K562 (cell line): ENCODE data around the gene RIC3. TPM values are rescaled to one million over a fixed set of nuclear protein-coding genes. Genes with fewer than 3 reads are reported as not detected.

Experiments
- ATAC-seq: fragments of 200-7000 bp; cut with Tn5 transposase; 3 replicates; pipeline ENCODE4 v1.9.1; 2020; ENCODE audit warnings: moderate library complexity
- BruUV-seq: library from RNA; stranded (reverse); fragments of 400-500 nt; replicated peaks from 2 replicates; lab custom pipeline; 2021; lab: Mats Ljungman, UMichigan
- CTCF ChIA-PET: fragments of 300-600 bp; formaldehyde crosslinking; extraction: SDS; loops from one replicate; lab custom pipeline; 2021; ENCODE audit warnings: low intra/inter-chr PET ratio; lab: Yijun Ruan, JAX
- POLR2A ChIA-PET: fragments of 300-600, 350-650 bp; sonication (Branson Sonifier 250); formaldehyde crosslinking; extraction: SDS; loops from one replicate; lab custom pipeline; 2021; ENCODE audit warnings: antibody characterized with exemption, inconsistent platforms; lab: Yijun Ruan, JAX
- DNase-seq, 4 experiments: peaks; one replicate each; pipeline versions ENCODE4 v3.0.0 to v3.0.0-alpha.2; 2011 to 2018; ENCODE audit warnings: low spot score in 3 of 4, mixed read lengths in 3 of 4; ENCODE audit errors: extremely low read depth in 1 of 4
- FAIRE-seq: peaks from 2 replicates; lab custom pipeline; 2011; peaks lifted over from hg19 to GRCh38; lab: Jason Lieb, UNC
- H2AFZ ChIP-seq: 2 replicates; pipeline ENCODE4 v1.6.0; 2011; ENCODE audit warnings: low read depth, low read length, control low read depth, inconsistent platforms
- H3K27ac ChIP-seq: fragments of 200-600 bp; 3 replicates; pipeline ENCODE4 v1.8.0; 2011; ENCODE audit warnings: low read depth, mild to moderate bottlenecking, control low read depth, inconsistent platforms, low read length, moderate library complexity, mixed read lengths; ENCODE audit errors: extremely low read depth
- H3K27me3 ChIP-seq, 2 experiments: fragments of 300-600 bp in 1 of 2; 2 replicates in 1 of 2; 3 replicates in 1 of 2; pipeline versions ENCODE4 v1.6.0 to v1.8.0; 2011; ENCODE audit warnings: inconsistent platforms in 2 of 2, low read length in 2 of 2, mild to moderate bottlenecking in 1 of 2, mixed read lengths in 1 of 2, moderate library complexity in 1 of 2; ENCODE audit not compliant: control insufficient read depth in 2 of 2, insufficient read depth in 2 of 2
- H3K36me3 ChIP-seq: fragments of 300-600 bp; 3 replicates; pipeline ENCODE4 v1.8.0; 2011; ENCODE audit warnings: mild to moderate bottlenecking, low read length, inconsistent platforms; ENCODE audit not compliant: control insufficient read depth, insufficient read depth
- H3K4me1 ChIP-seq, 2 experiments: fragments of 200-600 bp in 1 of 2; replicated peaks in 1 of 2; 2 replicates in 1 of 2; 3 replicates in 1 of 2; pipeline versions ENCODE4 v1.5.1 to v1.8.0; 2011; ENCODE audit warnings: inconsistent platforms in 2 of 2, low read length in 2 of 2, mild to moderate bottlenecking in 1 of 2, mixed read lengths in 1 of 2, moderate library complexity in 1 of 2; ENCODE audit not compliant: control insufficient read depth in 2 of 2, insufficient read depth in 2 of 2
- H3K4me2 ChIP-seq: 2 replicates; pipeline ENCODE4 v1.6.1; 2011; ENCODE audit warnings: low read length, control low read depth, inconsistent platforms, mixed read lengths; ENCODE audit not compliant: insufficient read depth
- H3K4me3 ChIP-seq: fragments of 200-600 bp; sonication (generic), shearing (Covaris generic); 2 replicates; pipeline ENCODE4 v1.5.1; 2016; ENCODE audit warnings: control low read depth, inconsistent platforms
- H3K79me2 ChIP-seq: fragments of 200-600 bp; 3 replicates; pipeline ENCODE4 v1.8.0; 2011; ENCODE audit warnings: low read length, inconsistent platforms; ENCODE audit not compliant: control insufficient read depth, insufficient read depth
- H3K9ac ChIP-seq, 2 experiments: 2 replicates each; pipeline versions ENCODE4 v1.6.0 to v1.6.1; 2011; ENCODE audit warnings: low read depth in 2 of 2, low read length in 2 of 2, control low read depth in 1 of 2, inconsistent platforms in 1 of 2, mild to moderate bottlenecking in 1 of 2, mixed read lengths in 1 of 2; ENCODE audit not compliant: insufficient read depth in 1 of 2
- H3K9me1 ChIP-seq: one replicate; pipeline ENCODE4 v1.6.0; 2011; ENCODE audit warnings: inconsistent platforms, mild to moderate bottlenecking, low read length, moderate library complexity; ENCODE audit not compliant: control insufficient read depth, insufficient read depth
- H3K9me3 ChIP-seq: replicated peaks from 2 replicates; pipeline ENCODE4 v1.5.1; 2011; ENCODE audit warnings: low read depth, low read length, inconsistent platforms; ENCODE audit not compliant: control insufficient read depth, insufficient read depth
- H4K20me1 ChIP-seq: replicated peaks from 2 replicates; pipeline ENCODE4 v1.6.1; 2011; ENCODE audit warnings: low read length, inconsistent platforms, mixed read lengths; ENCODE audit not compliant: control insufficient read depth, insufficient read depth
- ARNT ChIP-seq, 2 experiments: fragments of 450-650 bp; IDR thresholded peaks; 2 replicates each; pipeline ENCODE4 v1.6.1; 2016; ENCODE audit warnings: mild to moderate bottlenecking in 1 of 2
- ESRRA ChIP-seq: fragments of 450-650 bp; IDR thresholded peaks from 2 replicates; pipeline ENCODE4 v1.6.1; 2014; ENCODE audit warnings: low read depth, mild to moderate bottlenecking, moderate library complexity, borderline replicate concordance
- EZH2 ChIP-seq: IDR thresholded peaks from 2 replicates; pipeline ENCODE4 v1.6.1; 2012; ENCODE audit warnings: low read depth, mild to moderate bottlenecking, inconsistent platforms, low read length, borderline replicate concordance
- L3MBTL2 ChIP-seq: fragments of 450-650 bp; IDR thresholded peaks from 2 replicates; pipeline ENCODE4 v1.6.1; 2016; ENCODE audit warnings: mild to moderate bottlenecking, moderate library complexity
- SMC3 ChIP-seq: conservative IDR thresholded peaks from 2 replicates; pipeline ENCODE4 v1.6.1; 2011; ENCODE audit warnings: low read depth, low read length, improper control_type of control experiment; ENCODE audit not compliant: insufficient read depth
- ZNF263 ChIP-seq: sonication (generic); formaldehyde crosslinking; IDR thresholded peaks from 2 replicates; pipeline ENCODE4 v1.8.0; 2022; ENCODE audit warnings: mild to moderate bottlenecking, missing genetic modification reagents, borderline replicate concordance
- WGBS: fragments of 100-300 bp; shearing (Covaris generic); methylation state at CpG from one replicate; pipeline ENCODE4 v1.1.6; 2016; ENCODE audit warnings: low coverage, mixed read lengths; ENCODE audit not compliant: insufficient coverage; ENCODE audit errors: missing lambda C conversion rate; 5-methylcytosine and 5-hydroxymethylcytosine counted together
- in situ Hi-C: fragments of 300-500 bp; cut with MboI; formaldehyde crosslinking; loops from 4 replicates; pipeline ENCODE4 v1.15.0; 2018; ENCODE audit warnings: inconsistent platforms, mixed read lengths
- intact Hi-C: fragments of 100-400 bp; cut with micrococcal nuclease; formaldehyde crosslinking; loops from 2 replicates; pipeline ENCODE4 v1.14.2; 2022
- polyA plus RNA-seq, 8 experiments: library from polyadenylated mRNA; depleted of rRNA in 4 of 8; stranded (reverse) in 5 of 8; unstranded in 3 of 8; fragments of >200 nt; fragmentation: Nextera tagmentation in 2 of 8; fragmentation: Illumina TruSeq in 1 of 8; extraction: Ambion mirVana in 2 of 8; extraction: Trizol in 1 of 8; gene quantifications; 2 replicates each; pipeline versions ENCODE4 v1.2.1 to v1.2.3, GENCODE V29; 2011 to 2014; ENCODE audit warnings: inconsistent platforms in 1 of 8, missing spikeins in 1 of 8
- total RNA-seq, 7 experiments: library from RNA; depleted of rRNA in 6 of 7; stranded (reverse); fragments of >200 nt in 6 of 7; fragmentation: Illumina TruSeq in 2 of 7; extraction: Trizol in 2 of 7; gene quantifications; 2 replicates each; pipeline versions ENCODE4 v1.2.1 to v1.2.3, GENCODE V29; 2011 to 2021; ENCODE audit warnings: low replicate concordance in 1 of 7
- TF ChIP-seq, protein P1 (sequence below): fragments of 450-650 bp; formaldehyde crosslinking; IDR thresholded peaks from 2 replicates; pipeline ENCODE4 v1.4.0; 2020; ENCODE audit warnings: mild to moderate bottlenecking, moderate library complexity

Gene RIC3
- total and polyA plus RNA-seq, 9 of the 15 experiments (the other 6 are each of a cell fraction or from before 2014, with no cell fraction given): 0.03 to 0.16 (median 0.05) TPM; not detected in 4

DNA sequence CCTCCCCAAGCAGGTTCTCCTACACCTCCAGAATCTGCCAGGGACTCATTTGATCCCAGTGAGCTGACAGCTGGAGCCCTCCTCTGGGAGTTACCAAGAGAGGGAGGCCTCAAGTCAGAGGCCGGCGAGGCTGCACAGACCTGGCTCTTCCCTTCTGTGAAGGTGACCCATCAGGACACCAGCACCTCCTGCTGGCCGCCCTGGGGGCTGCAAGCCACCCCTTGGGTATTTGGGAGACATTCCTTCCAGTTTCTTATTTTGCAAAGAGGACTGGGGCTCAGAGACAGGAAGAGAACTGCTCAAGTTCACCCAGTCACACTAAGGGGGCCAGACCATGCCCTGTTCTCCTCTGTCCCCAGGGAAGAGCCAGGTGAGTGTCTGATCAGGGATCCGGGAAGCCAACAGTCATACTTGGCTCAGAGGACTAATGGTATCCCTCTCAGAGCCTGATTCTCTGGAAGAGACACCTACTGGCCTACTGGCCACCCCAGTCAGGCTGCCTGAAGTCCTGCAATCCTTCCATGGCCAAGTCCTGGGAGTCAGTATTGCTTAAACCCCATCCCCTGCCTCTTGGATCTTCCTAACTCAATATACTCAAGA, 40.5 kb upstream of the RIC3 start (continued):
- 0 out of 2 replicates have a peak, but pooled peaks have one; percentile 14 for TF ChIP-seq L3MBTL2
- no peak for TF ChIP-seq ARNT (IDR thresholded peaks at IDR 0.05)
- TF ChIP-seq, protein P1, sequence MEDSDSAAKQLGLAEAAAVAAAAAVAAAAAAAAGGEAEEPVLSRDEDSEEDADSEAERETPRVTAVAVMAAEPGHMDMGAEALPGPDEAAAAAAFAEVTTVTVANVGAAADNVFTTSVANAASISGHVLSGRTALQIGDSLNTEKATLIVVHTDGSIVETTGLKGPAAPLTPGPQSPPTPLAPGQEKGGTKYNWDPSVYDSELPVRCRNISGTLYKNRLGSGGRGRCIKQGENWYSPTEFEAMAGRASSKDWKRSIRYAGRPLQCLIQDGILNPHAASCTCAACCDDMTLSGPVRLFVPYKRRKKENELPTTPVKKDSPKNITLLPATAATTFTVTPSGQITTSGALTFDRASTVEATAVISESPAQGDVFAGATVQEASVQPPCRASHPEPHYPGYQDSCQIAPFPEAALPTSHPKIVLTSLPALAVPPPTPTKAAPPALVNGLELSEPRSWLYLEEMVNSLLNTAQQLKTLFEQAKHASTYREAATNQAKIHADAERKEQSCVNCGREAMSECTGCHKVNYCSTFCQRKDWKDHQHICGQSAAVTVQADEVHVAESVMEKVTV (CRISPR knock-in tag): peak; percentile 51; the same call in 1 of the 2 replicates
- TF ChIP-seq SMC3: peak; percentile 45; the same call in 1 of the 2 replicates
- peak; percentile 58; the same call in 1 of the 2 replicates for TF ChIP-seq ESRRA

DNA sequence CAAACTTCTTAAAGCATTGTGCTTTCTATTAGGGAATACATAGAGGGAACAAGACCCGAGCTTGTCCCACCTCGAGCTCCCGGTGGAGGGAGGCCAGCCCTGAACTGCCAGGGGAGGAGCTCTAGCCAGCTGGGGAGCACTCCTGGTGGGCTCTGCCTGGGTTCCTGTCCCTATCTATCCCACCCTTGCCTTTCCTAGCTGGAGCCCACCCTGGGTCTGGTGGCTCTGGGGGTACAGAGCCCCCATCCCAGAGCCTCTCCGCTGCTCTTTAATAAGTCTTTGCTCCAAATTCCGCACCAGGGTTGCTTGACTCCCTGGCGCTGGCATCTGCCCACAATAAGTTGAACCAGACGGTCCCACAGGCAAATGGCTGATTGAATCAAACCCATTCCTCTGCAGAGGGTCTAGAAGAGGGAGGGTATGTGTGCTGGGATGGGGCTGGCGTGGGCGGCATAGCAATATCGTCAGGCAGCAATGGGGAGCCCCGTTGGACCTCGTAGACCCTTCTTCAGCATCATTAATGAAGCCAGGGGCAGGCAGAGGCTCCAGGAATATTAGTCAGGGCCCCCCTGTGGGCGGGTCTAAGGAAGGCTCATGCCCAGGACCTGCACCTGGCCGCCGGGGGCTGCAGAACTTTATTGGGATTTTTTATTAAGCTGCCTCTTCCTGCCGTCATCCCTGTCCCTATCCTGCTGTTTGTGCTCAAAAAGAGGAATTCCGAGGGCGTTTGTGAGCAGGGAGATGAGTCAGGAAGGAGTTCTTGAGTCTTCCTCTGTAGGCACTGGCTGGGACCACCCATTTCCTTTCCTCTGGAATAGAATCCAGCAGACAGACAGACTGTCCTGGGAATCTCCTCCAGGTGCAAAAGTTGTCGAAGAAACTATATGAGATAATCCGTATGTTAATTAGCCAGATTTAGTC, 38.5 kb upstream of the RIC3 start:
- peaks cover 3% of the 10 kb centered on the region; the same call in 1 of the 2 replicates for H4K20me1 ChIP-seq
- BruUV-seq: no TSS peak
- H3K4me3 ChIP-seq: no peak overlapping the region
- H3K9me1 ChIP-seq: no peaks in the 10 kb centered on the region
- peaks cover 17 to 25% of the 10 kb centered on the region in 2 experiments; a peak in 4 of 5 replicates for H3K4me1 ChIP-seq
- DNase-seq (no peak), FAIRE-seq (no peak), ATAC-seq (no peak)
- H3K79me2 ChIP-seq: no peaks in the 10 kb centered on the region
- peak overlapping the region; percentile 68 for H3K4me2 ChIP-seq
- intact Hi-C loops (no loop called here), in situ Hi-C loops (no loop called here)
- no peaks in the 10 kb centered on the region for H3K36me3 ChIP-seq
- H3K9me3 ChIP-seq: no peaks in the 10 kb centered on the region
- WGBS: 23% methylated on average over 20 of the region's 20 CpGs
- no peak overlapping the region for H3K27ac ChIP-seq
- CTCF ChIA-PET: no interaction called here
- POLR2A ChIA-PET: interaction anchor here (0.6 to 1.4 kb wide), 6 partner anchors 7 to 34 kb away, joined by 3 to 5 read pairs (median 4); no protein-coding TSS in a partner anchor
- peaks cover 2 to 15% of the 10 kb centered on the region in 2 experiments; a peak in 3 of 5 replicates for H3K27me3 ChIP-seq
- peak overlapping the region; percentile 13 to 61; a peak in 3 of 4 replicates for H3K9ac ChIP-seq
- peak; percentile 87 for TF ChIP-seq ZNF263 (CRISPR knock-in tag)
- no peak for TF ChIP-seq EZH2
- peak overlapping the region; percentile 63 for H2AFZ ChIP-seq
